ENCODE data around the gene STING1.

DNA sequence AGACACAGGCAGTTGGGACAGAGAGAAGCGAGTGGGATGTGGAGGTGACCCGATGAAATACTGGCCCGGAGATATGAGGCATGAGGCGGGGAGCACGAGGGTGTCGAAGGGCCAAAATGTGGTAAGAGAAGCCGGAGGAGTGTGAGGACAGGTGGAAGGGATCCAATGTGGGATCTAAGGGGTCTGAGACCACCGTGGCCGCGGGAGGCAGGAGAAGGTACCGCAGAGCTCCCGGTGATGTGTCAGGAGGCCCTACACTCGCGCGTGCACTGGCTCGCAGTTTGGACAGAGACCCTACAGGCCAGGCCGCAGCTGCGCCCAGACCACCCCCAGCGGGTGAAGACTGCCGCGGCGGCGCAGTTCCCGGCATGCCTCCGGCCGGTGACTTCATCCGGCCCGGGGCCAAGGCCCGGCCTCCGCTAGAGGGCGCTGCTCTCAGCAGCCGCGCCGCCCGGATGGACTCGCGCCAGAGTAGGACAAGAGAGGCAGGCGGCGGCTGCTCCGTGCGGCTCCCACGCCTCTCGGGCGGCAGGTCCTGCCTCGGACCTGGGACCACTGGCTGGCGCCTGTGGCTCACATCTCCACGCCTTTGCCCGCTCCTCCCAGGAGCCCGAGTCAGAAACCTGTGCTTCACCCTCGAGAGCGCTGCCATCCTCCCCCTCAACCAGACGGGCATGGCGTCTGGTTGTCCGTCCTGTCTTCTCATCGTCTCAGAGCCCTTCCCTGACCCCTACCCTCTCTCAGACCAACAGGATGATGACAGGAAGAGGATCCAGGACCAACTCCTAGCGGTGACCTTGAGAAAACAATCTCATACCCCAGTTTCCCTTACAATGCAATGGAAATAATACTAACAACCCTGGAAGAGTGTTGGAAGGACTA, 35.4 kb upstream of the STING1 start:
- TF ChIP-seq EZH2phosphoT487 (IDR thresholded peaks at IDR 0.05; ENCODE audit: low read depth, severe bottlenecking, unreplicated experiment) (no peak), EZH2 (IDR thresholded peaks at IDR 0.05; ENCODE audit: borderline replicate concordance) (no peak)
- TF ChIP-seq, protein P1, sequence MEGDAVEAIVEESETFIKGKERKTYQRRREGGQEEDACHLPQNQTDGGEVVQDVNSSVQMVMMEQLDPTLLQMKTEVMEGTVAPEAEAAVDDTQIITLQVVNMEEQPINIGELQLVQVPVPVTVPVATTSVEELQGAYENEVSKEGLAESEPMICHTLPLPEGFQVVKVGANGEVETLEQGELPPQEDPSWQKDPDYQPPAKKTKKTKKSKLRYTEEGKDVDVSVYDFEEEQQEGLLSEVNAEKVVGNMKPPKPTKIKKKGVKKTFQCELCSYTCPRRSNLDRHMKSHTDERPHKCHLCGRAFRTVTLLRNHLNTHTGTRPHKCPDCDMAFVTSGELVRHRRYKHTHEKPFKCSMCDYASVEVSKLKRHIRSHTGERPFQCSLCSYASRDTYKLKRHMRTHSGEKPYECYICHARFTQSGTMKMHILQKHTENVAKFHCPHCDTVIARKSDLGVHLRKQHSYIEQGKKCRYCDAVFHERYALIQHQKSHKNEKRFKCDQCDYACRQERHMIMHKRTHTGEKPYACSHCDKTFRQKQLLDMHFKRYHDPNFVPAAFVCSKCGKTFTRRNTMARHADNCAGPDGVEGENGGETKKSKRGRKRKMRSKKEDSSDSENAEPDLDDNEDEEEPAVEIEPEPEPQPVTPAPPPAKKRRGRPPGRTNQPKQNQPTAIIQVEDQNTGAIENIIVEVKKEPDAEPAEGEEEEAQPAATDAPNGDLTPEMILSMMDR (IDR thresholded peaks at IDR 0.05; ENCODE audit: poor library complexity): peak; percentile 98

Data from hepatocyte (in vitro differentiated cells).